Fibroblast of peridontal ligament (primary cell): ENCODE data around the gene TMEM170B.

Source experiments
- DNase-seq: peaks from one replicate; pipeline ENCODE4 v3.0.0-alpha.2; 2010; ENCODE audit errors: extremely low read depth

TMEM170B gene

DNA sequence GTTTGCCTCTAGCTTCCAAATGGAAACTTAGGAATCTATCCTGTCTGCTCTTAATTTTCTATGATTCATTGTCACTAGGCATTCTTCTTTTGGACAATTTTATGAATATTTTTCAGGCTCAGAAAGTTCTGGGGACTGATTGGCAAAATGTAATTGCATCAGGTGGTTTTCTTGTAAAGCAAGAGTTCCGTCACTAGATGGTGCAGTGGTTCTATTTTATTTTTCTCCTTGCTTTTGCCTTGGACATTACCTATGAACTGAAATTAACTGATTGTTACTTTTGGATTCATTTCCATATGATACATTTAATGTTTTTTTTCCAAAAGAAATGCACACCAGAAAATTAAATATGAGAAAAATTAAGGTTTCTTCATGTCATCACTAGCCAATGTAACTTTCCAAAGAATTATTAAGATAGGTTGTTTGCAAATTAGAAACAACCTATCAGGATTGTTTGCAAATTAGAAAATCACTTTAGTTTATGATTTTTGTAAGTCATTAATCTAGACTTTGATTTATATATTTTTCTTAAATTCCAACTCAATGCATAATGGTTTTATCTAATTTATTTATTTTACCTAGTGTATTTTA, 48.0 kb downstream of the TMEM170B start:
- peak; percentile 87 for DNase-seq

DNA sequence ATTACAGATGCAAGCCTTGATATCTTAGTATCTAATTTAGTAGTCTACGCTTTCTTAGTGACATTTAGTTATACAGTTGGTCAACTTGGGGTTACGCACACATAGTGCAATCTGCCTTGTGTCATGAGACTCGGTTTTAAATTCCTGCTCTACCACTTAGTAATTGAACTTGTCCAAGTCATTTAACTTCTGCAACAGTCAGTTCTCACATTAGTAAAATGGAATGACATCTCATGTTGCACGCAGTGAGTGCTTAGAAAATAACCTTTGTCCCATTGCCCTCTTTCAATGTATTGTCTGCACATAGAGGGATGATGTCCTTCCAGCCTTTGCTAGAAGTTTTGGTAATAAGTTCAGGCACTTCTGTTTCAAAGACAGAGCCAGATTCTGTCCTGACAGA, 48.6 kb downstream of the TMEM170B start:
- DNase-seq: peak; percentile 52

DNA sequence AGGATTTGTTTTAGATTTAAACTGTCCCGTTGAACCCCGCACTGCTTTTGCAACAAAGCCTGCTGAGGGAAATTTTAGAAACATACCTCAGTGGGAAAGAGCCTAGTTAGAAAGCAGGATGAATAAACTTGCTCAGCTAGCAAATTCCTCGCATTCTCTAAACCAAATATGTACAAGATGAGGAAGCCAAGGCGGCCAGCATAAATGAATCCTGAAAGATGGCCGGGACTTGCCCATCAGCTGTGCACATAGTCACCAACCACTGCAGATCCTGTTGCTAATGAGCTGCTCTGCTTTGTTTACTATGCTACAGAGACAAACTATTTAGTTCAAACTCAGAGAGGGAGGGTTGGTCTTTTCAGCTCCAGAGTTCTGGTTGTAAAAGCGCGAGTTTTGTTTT, 49.0 kb downstream of the TMEM170B start:
- DNase-seq: peak; percentile 95

DNA sequence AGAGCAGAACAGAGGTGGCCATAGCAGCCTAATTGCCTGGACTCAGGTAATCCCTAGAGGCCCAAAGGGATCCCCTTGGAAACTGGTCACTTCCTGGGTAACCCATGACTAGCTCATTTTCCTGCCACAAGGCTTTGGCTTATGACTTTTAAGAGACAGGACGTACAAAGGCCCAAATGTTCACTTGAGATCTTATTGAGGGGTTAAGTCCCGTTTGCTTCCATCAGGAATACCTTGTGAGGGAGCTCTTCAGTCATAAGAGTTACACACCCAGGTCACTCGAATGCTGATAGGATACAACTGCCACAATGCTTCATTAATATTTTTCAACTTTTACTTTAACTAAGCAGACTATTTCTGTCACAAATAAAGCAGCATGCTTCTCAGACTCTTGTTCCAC, 51.7 kb downstream of the TMEM170B start:
- no peak for DNase-seq

DNA sequence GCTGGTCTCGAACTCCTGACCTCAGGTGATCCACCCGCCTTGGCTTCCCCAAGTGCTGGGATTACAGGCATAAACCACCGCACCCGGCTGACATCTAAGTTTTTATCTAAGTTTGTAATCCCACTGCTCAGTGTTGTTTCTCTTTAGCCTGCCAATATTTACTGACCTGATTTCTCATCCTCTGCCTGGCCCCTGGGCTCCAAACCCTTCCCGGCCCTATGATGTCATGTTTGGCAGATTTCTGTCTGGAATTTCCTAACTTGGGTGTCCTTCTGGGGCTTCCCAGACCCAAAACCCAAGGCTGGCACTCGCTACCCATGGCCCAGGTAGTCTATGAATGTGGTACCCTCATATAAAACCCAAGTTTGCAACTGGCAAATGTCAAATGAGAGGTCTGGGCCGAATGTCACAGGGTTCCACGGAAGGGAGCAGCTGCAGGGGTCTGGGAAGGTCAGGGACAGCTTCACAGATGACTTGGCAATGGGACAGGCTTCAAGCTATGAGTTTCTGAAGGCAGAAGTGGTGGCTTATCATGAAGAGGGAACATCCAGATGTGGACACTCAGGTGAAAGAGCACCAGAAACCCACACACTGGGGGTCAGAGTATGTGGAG, 54.9 kb downstream of the TMEM170B start:
- DNase-seq: peak; percentile 31

DNA sequence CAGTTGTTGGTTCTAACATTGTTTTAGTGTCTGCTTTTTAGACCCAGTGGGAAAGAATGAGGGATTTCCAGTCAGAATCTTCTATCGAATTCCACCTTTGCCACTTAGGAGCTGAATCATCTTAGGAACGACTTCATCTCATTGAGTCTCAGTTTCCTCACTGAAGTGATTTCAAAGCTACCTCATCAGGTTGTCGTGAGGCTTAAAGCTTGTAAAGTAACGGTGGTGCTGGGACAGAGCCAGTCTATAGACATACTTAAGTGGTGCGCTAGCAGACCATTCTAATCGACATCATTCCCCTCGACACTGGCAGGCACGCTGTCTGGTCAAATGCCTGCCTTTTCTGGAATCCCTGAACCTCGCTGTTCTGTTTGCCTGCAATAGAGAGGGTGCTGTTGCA, 55.5 kb downstream of the TMEM170B start:
- DNase-seq: no peak

DNA sequence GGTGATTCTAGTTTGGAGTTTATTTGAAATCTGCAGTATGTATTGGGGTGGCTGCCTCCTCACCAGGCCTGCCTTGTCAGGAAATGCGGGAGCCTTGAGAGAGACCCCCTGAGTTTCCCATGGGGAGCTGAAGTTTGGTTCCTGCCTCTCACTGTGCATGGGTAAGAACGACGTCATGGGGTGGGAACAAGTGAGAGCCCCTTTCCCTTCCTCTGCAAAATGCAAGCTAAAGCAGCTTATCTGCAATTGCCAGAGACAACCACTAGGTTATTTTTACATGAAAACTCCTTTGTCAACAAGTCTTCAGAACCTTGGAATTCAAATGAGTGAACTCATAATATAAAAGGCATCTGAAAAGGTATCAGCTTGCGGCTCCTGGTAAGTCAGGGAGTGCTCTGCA, 58.4 kb downstream of the TMEM170B start:
- no peak for DNase-seq

DNA sequence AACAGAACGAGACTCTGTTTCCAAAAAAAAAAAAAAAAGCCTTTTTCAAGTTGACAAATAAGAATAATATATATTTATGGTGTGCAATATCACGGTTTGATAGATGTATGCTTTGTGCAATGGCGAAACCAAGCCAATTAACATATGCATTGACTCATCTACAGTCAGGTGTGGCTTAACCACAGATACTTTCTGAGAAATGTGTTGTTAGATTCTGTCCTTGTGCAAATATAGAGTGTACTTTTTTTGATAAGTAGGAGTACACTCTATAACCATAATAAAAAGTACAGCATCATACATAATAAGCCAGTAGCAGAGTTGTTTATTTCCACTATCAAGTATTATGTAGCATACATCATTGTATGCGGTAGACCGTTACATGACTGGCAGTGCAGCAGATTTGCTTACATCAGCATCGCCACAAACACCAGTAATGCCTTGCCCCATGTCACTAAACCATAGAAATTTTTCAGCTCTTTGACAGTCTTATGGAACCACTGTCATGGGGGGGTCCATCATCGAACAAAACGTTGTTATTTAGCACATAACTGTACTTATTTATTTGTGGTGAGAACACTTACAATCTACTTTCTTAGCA, 59.2 kb downstream of the TMEM170B start:
- no peak for DNase-seq

DNA sequence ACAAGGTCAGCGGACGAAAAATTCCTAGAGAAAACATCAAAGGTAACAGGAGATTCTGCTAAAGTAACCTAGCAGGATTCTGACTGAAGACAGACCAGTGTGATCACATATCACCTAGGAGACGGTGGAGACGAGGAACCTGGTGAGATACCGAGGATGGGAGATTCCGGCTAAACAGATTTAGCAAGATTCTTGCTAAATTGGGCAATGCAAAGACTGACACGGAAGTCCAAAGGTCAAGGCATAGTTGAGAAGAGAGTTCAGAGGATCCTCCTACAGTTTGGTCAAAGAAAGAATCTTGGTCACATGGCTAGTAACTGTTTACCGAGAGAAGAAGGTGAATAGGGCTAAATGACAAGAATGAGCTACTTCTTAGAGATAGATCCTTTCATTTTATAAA, 61.1 kb downstream of the TMEM170B start:
- DNase-seq: no peak

DNA sequence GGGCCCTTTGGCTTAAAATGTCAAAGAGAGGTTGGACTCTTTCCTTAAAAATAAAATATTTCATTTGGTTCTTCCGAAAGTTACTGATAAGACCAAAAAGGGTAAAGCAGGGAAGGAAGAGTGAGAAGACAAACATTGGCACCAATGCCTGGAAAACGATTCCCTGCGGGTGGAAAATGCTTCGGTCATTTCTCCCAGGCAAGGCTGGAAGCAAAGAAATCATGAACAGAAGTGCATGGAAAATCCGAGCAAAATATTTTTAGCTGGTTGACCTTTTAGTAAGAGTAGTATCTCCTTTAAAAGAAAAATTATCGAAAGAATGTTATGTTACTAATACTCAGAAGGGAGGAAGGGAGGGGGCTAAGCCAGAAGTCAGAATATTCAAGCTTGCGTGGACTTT, 62.7 kb downstream of the TMEM170B start:
- no peak for DNase-seq

DNA sequence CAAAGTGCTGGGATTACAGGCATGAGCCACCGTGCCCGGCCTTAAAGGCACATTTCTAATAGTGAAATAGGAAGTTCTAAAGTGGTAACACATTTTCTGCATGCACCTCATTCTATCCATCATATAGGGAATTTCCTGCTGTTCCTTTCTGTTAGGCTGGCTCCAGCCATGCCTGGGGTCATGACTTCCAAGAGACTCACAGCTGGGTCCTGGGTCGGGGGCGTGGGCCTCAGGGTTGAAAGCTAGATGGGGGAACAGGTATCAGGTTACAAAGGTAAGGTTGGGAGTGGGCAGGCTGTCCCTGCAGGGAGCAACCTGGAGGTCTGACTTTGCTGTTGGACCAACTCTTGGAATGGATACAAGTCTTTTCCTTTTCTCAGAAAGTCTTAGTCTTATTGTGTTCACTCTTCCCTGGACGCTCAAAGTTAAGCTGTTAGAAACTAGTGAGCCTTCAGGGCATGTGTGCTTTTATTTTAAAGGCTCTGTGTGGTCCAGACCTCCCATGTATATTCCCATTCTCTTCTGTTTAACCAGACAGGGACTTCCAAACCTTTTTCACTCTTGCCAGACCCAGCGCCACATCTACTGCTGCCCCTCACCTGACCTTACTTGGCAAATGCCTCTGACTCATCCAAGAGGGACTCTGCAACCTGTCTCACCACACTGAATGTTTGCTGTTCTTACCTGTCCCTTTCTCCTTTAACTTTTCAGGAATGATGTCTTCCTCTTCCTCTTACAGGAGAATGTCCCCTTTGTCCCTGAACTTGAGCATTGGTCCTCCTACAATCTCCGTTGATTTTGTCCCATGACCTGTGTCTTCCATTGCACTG, 64.4 kb downstream of the TMEM170B start:
- no peak for DNase-seq

DNA sequence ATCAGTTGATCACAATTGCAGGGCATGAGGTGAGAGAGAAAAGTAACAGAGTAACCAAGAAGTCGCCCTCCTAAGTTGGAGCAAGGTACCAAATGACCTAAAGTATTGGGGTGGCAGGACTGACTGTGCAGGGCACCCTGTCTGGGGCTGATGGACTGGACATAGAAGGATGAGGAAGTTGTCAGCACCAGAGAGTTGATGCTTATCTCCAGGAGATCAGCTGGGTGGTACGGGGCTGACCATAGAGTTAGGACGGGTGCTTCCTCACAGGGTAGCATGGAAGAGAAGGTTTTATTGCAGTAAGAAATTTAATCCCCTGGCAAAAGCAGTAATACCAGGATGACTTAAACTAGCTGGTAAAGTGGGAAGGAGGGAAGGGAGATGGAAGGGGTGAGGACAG, 66.7 kb downstream of the TMEM170B start:
- no peak for DNase-seq

DNA sequence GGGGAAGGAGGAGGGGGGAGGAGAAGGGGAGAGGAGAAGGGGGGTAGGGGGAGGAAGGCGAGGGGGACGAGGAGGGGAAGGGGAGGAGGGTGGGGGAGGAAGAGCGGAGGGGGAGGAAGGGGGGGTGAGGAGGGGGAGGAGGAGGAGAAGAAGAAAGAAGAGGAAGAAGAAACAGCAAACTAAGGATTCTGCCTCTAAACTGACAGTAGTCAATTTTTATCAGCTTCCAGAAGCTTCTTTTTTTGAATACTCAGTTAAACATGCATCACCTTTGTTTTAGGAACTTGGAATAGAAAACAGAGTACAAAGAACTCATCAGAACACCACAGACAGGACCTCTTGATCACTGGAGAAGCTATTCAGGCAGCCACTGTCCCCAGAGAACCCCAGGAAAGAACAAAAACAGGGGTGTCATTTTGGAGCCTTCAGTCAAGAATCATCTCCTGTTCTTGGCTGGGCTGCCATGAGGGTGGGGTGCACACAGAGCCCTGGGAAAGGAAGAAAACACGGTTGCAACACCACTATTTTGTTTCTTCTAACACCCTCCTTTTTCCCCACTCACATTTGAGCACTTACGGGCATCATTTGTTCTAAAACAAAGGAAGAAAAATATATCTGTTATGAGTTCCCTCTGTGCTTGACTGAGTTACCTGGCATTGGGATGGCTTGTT, 67.4 kb downstream of the TMEM170B start:
- no peak for DNase-seq

DNA sequence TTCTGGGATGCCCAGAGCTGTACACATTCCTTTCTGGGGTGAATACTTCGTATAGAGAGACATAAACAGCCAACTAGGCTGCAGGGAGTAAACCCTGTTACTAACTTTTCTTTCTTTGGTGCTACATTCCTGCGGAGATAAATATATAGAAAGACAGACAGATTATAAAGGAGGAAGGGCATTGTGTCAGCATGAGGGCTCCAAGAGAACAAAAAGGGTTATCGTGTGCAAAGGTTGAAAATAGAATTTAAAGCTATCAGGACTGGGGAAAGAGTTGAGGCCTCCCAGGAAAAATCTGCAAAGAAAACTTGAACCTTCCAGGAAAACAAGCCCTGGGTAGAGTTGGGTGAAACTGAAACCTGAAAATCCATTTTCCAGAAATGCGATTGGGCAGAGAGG, 68.0 kb downstream of the TMEM170B start:
- DNase-seq: no peak

DNA sequence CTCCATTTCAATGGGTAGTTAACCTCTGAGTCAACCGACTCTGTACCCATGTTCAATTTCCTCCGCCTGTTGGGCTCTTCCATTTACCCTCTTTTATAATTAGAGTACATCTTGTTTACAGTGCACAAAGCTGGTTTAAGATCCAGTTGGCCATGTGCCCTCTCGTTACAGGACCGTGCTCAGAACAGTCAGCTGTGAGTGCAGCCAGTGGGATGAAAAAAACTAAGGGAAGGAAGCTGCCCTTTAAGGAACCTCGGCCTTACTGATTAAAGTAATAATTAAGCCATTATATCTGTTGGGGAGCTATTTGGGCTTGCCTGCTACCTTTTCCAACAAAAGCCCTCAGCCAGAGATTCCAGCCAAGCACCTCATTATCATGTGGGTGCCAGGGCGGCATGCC, 68.8 kb downstream of the TMEM170B start:
- DNase-seq: no peak

DNA sequence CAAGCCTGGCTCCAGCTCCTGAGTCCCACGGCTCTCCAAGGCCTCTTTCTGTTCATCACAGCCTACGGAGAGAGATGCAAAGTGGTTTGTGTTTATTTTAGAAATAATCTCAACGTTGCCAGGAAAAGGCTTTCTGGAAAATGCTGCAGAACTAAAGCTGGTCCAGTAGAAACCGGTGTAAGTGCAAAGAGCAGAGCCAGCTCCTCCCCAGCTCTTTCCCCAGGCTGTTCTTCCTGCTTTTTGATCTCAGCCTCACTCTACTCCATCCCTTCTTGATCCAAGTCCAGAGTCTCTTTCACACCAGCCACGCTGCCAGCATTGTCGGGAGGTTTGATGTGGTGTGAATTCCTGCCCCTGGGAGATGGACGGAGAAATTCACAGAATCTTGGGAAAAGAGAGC, 69.8 kb downstream of the TMEM170B start:
- peak; percentile 43 for DNase-seq

DNA sequence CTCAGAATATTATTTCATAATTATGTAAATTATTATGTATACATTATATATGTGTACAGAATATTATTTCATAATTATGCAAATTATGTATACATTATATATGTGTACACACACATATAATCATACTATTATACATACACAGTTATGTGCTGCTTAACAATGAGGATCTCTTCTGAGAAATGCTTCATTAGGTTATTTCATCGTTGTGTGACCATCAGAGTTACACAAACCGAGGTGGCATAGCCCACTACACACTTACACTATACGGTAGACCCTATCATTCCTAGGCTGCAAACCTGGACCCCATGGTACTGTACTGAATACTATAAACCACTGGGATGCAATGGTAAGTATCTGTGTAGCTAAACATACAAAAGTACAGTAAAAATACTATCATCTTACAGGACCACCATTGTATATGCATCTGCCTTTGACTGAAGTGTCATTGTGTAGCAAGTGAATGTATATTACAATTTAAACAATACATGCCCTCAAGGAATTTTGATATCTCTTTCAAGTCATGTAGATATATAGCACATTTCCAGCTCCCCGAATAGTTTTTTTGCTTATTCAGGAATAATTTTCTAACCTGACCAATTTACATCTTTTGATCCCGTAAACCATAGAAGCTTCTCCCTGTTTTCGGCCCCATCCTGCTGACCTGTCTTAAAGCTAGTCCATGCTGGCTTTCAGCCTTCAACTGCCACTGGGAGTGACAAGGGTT, 71.2 kb downstream of the TMEM170B start:
- no peak for DNase-seq

DNA sequence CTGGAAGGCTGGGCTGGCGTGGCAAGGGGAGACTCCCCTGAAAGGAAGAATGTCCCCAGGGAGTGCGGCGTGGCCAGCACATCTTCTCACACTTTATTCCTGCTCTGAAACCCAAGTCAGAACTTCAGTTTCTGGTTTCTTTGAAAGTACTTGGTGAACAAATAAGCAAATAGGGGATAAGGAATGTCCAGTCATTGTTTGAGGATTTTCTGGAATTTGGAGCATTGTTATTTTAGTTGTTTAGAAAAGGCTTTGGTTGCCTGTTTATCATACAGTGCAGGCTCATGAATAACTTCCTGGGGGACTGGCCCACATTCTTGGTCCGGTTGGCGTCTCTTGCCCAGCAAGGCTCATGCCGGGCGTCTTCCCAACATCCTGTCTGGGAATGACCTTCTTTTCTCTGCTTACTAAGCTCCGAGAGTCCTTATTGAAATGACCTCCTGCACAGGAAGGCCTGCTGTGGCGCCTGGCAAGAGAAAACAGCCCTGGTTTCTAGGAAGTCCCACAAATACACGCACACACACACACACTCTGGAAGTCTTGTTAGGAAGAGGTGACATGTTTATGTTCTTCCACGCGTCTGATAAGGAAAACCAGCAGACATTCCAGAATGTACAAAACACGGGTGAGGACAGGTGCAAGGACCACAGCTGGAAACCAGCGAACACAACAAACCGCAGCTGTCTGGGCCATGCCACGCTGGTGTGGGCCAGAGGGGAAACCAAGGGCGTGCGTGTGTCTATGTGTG, 71.9 kb downstream of the TMEM170B start:
- peak; percentile 91 for DNase-seq

DNA sequence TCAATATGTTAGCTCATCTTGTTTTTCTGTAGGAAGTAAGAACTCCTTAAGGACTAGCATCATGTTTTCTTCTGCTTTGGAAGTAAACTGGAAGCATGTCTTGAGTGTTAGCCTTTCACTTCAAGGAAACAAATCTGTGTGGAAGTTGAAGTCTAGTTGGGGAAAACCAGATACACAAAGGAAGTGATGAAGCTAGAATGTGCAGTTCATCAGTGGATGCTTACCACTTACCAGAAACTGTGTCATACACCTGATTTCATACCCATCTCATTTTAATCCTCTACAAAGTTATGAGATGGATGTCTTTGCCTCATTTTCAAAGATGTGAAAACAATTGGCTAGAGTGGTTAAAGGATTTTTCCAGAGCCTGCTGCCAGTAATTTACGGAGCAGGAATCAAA, 75.8 kb downstream of the TMEM170B start:
- DNase-seq: peak; percentile 25

DNA sequence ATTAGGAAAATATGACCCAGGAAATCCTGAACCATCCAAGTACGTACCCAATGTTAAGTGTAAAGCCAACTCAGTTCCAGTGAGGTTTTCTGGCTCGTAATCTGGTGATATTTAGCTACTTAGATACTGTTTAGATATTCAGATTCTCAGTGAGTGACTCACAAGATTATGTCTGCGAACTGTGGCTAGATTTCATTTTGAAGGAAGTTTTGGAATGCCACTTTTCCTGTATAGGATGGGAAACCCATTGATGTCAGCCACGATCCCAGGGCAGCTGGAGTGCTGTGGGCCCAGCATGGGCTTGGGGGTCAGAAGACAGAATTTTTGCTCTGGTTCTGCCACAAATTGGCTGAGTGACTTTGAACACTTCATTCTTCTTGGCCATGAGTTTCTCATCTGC, 76.3 kb downstream of the TMEM170B start:
- DNase-seq: peak; percentile 98
